OCI-LY1 (cell line): ENCODE measurements around the gene FMO2.

ENCODE experiments used
- H2AFZ ChIP-seq: fragments of 200-600 bp; sonication (generic), shearing (Covaris generic); 2 replicates; pipeline ENCODE4 v1.6.0; 2014; ENCODE audit warnings: antibody characterized with exemption, mild to moderate bottlenecking, low read length
- H3F3A ChIP-seq: fragments of 200-600 bp; sonication (generic), shearing (Covaris generic); 2 replicates; pipeline ENCODE4 v1.6.0; 2014; ENCODE audit warnings: mild to moderate bottlenecking, antibody characterized with exemption, low read length, moderate library complexity; ENCODE audit not compliant: insufficient read depth
- H3K27ac ChIP-seq: fragments of 200-600 bp; sonication (generic); 2 replicates; pipeline ENCODE4 v1.5.1; 2014; ENCODE audit warnings: low read length, mixed run types, mild to moderate bottlenecking, low read depth; ENCODE audit not compliant: poor library complexity, severe bottlenecking
- H3K27me3 ChIP-seq: fragments of 200-600 bp; sonication (generic); 2 replicates; pipeline ENCODE4 v1.6.0; 2014; ENCODE audit warnings: antibody characterized with exemption, mild to moderate bottlenecking, low read length, moderate library complexity; ENCODE audit not compliant: insufficient read depth
- H3K36me3 ChIP-seq: fragments of 200-600 bp; sonication (generic); 2 replicates; pipeline ENCODE4 v1.6.1; 2014; ENCODE audit warnings: mild to moderate bottlenecking, antibody characterized with exemption, low read length, moderate library complexity, mixed read lengths; ENCODE audit not compliant: insufficient read depth
- H3K4me1 ChIP-seq: fragments of 200-600 bp; sonication (generic); 2 replicates; pipeline ENCODE4 v1.5.1; 2014; ENCODE audit warnings: mild to moderate bottlenecking, low read length, moderate library complexity; ENCODE audit not compliant: insufficient read depth, severe bottlenecking
- H3K4me2 ChIP-seq: fragments of 200-600 bp; sonication (generic), shearing (Covaris generic); 2 replicates; pipeline ENCODE4 v1.6.1; 2014; ENCODE audit warnings: low read length
- H3K4me3 ChIP-seq: fragments of 200-600 bp; sonication (generic); 2 replicates; pipeline ENCODE4 v1.5.1; 2014; ENCODE audit warnings: low read length, low read depth, mild to moderate bottlenecking, mixed read lengths; ENCODE audit not compliant: poor library complexity, severe bottlenecking
- H3K79me2 ChIP-seq: fragments of 200-600 bp; shearing (Covaris generic); 2 replicates; pipeline ENCODE4 v1.6.1; 2016; ENCODE audit warnings: mixed run types, low read length, mixed read lengths; ENCODE audit not compliant: insufficient read depth
- H3K9ac ChIP-seq: fragments of 200-600 bp; sonication (generic), shearing (Covaris generic); 2 replicates; pipeline ENCODE4 v1.6.1; 2014; ENCODE audit warnings: mild to moderate bottlenecking, low read length, mixed read lengths
- H3K9me2 ChIP-seq: fragments of 200-600 bp; sonication (generic), shearing (Covaris generic); 2 replicates; pipeline ENCODE4 v1.6.1; 2014; ENCODE audit warnings: low read depth, mild to moderate bottlenecking, low read length, mixed read lengths
- H3K9me3 ChIP-seq: fragments of 200-600 bp; shearing (Covaris generic); 2 replicates; pipeline ENCODE4 v1.6.1; 2014; ENCODE audit warnings: low read length, mixed read lengths
- H4K20me1 ChIP-seq: fragments of 200-600 bp; sonication (generic), shearing (Covaris generic); 2 replicates; pipeline ENCODE4 v1.6.0; 2016; ENCODE audit warnings: mild to moderate bottlenecking, low read length; ENCODE audit not compliant: insufficient read depth
- EZH2 ChIP-seq: fragments of 200-600 bp; sonication (generic), shearing (Covaris generic); IDR thresholded peaks from 2 replicates; pipeline ENCODE4 v1.8.0; 2017; ENCODE audit warnings: borderline replicate concordance, mixed run types, mild to moderate bottlenecking, antibody characterized with exemption, low read length, moderate library complexity, mixed read lengths
- TF ChIP-seq, protein P1 (sequence below): fragments of 200-600 bp; sonication (generic), shearing (Covaris generic); IDR thresholded peaks from 2 replicates; pipeline ENCODE4 v1.5.1; 2017; ENCODE audit warnings: mild to moderate bottlenecking, antibody characterized with exemption, low read length, moderate library complexity, mixed read lengths

Gene FMO2

DNA sequence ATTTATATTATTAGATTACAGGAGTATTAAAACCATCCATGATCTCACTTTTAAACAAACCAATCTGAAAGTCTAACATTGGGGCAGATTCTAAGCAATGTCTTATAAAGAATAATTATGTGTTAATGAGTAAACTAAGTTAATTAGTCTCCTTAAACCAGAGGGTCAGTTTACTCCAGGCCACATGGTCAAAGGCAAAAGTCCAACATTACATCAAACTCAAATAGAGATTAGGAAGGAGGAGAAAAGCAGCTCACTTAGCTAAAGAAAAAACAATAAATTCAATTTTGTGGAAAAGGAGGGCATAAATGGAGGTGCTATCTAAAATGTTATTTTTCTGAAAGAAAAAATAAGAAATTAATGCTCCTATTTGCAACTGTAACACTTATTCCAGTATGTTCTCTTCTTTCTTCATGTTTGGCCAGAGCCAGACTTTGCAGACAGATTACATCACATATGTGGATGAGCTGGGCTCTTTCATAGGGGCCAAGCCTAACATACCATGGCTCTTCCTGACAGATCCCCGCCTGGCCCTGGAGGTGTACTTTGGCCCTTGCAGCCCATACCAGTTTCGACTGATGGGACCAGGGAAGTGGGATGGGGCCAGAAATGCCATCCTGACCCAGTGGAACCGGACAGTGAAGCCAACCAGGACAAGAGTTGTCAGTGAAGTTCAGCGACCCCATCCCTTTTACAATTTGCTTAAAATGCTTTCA is 24.3 kb upstream of the FMO2 start:
- Histone ChIP-seq H3K4me2 (no peak overlapping the region), H3K27ac (no peak overlapping the region), H3F3A (no peaks in the 10 kb centered on the region), H3K36me3 (no peaks in the 10 kb centered on the region), H4K20me1 (no peaks in the 10 kb centered on the region), H3K9ac (no peak overlapping the region), H3K27me3 (no peaks in the 10 kb centered on the region), H3K9me3 (no peaks in the 10 kb centered on the region), H3K4me1 (no peaks in the 10 kb centered on the region), H3K79me2 (no peaks in the 10 kb centered on the region), H2AFZ (no peak overlapping the region), H3K4me3 (no peak overlapping the region), H3K9me2 (no peaks in the 10 kb centered on the region)
- no peak for TF ChIP-seq EZH2
- TF ChIP-seq, protein P1, sequence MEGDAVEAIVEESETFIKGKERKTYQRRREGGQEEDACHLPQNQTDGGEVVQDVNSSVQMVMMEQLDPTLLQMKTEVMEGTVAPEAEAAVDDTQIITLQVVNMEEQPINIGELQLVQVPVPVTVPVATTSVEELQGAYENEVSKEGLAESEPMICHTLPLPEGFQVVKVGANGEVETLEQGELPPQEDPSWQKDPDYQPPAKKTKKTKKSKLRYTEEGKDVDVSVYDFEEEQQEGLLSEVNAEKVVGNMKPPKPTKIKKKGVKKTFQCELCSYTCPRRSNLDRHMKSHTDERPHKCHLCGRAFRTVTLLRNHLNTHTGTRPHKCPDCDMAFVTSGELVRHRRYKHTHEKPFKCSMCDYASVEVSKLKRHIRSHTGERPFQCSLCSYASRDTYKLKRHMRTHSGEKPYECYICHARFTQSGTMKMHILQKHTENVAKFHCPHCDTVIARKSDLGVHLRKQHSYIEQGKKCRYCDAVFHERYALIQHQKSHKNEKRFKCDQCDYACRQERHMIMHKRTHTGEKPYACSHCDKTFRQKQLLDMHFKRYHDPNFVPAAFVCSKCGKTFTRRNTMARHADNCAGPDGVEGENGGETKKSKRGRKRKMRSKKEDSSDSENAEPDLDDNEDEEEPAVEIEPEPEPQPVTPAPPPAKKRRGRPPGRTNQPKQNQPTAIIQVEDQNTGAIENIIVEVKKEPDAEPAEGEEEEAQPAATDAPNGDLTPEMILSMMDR = no peak

DNA sequence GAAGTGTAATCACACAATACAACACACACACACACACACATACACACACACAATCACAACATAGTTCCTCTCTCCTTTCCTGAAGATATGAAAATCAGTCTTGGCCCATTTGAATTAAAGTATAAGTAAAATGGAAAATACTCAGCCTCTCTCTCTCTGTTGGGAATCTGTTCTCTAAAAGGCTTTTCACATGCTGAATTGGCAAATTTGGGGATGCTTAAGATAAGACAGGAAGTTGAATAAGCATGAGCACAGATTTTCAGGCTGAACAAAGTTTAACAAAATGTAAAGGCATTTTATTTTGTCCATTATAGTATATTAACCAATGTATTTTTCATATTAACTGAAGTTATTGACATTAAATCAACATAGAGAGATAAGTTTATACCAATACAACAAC is 23.7 kb upstream of the FMO2 start:
- Histone ChIP-seq H3K36me3 (no peaks in the 10 kb centered on the region), H4K20me1 (no peaks in the 10 kb centered on the region), H2AFZ (no peak overlapping the region), H3F3A (no peaks in the 10 kb centered on the region), H3K27me3 (no peaks in the 10 kb centered on the region), H3K4me1 (no peaks in the 10 kb centered on the region), H3K27ac (no peak overlapping the region), H3K9me3 (no peaks in the 10 kb centered on the region), H3K9ac (no peak overlapping the region), H3K79me2 (no peaks in the 10 kb centered on the region), H3K4me3 (no peak overlapping the region), H3K9me2 (no peaks in the 10 kb centered on the region), H3K4me2 (no peak overlapping the region)
- TF ChIP-seq, protein P1 = no peak
- TF ChIP-seq EZH2 = no peak

DNA sequence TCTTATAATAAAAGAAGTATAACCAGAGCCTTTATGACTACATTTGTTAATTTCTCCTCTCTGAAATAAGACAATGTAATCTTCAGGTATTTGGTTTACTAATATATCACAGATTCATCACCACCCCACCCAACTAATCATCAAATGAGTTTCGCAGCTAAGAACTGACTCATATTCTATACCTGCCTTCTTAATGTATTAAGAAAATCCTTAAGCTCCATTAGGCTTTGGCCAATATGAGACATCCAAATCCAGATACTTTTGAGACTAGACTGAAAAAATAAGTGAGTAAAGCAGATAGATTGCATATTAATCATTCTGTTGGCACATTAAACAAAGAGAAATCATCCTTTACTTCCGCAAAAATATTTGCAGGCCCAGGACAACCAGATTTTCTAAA is 18.7 kb upstream of the FMO2 start:
- no peaks in the 10 kb centered on the region for H3K4me1 ChIP-seq
- H3K4me3 ChIP-seq = no peak overlapping the region
- H3K27ac ChIP-seq = no peak overlapping the region
- H3K9ac ChIP-seq = no peak overlapping the region
- no peaks in the 10 kb centered on the region for H3K27me3 ChIP-seq
- no peaks in the 10 kb centered on the region for H3K79me2 ChIP-seq
- H3F3A ChIP-seq = no peaks in the 10 kb centered on the region
- H3K36me3 ChIP-seq = no peaks in the 10 kb centered on the region
- no peaks in the 10 kb centered on the region for H3K9me2 ChIP-seq
- H4K20me1 ChIP-seq = no peaks in the 10 kb centered on the region
- no peak overlapping the region for H3K4me2 ChIP-seq
- no peak for TF ChIP-seq EZH2
- TF ChIP-seq, protein P1 = no peak
- no peaks in the 10 kb centered on the region for H3K9me3 ChIP-seq
- H2AFZ ChIP-seq = no peak overlapping the region
